Lower leg skin (tissue), 3 donors: ENCODE results near the gene CISTR.

Source experiments
- CTCF ChIP-seq, 3 donors: fragments of 450-650 bp; IDR thresholded peaks; one replicate each; pipeline ENCODE4 v1.5.1; 2016; ENCODE audit warnings: antibody characterized with exemption in 3 of 3, mild to moderate bottlenecking in 3 of 3, moderate library complexity in 2 of 3
- POLR2A ChIP-seq, 2 donors: fragments of 450-650 bp; IDR thresholded peaks; one replicate each; pipeline ENCODE4 v1.6.1; 2016 to 2017; ENCODE audit warnings: antibody characterized with exemption in 2 of 2, mild to moderate bottlenecking in 1 of 2, moderate library complexity in 1 of 2

DNA sequence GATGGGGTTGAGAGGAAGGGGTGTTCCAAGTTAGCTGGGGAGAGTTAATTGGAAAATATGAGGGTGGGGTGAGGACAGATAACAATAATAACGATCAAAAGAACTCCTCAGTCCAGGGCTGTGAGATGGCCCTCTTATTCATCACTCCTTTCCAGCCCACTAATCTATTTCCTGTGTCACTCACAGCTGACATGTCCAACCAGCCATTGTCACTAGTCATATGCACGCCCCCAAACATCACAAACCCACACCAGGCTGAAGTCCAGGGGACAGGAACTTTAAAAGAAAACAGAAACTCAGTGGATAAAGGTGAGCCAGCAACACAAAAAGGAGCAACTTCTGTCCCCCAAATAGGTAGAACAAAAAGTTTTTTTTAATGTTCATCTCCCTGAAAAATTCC is 25.4 kb downstream of the CISTR start:
- no peak for TF ChIP-seq CTCF (IDR thresholded peaks at IDR 0.05)
- no peak for TF ChIP-seq POLR2A (IDR thresholded peaks at IDR 0.05)
